Inflammatory macrophage treated with lipopolysaccharide for 4 hours (primary cell): Measurements from ENCODE around the gene VENTX.

Experiments used
- DNase-seq: peaks from one replicate; pipeline ENCODE4 v3.0.0-alpha.2; 2020

The VENTX gene

GRCh38 chr10:133238466-133238804, 780 bp downstream of the VENTX start:
- no peak for DNase-seq

GRCh38 chr10:133239990-133240389, 2.3 kb downstream of the VENTX start:
- no peak for DNase-seq

- DNase-seq, result no peak
Observed at GRCh38 chr10:133241501-133242205, 4.0 kb downstream of the VENTX start.

GRCh38 chr10:133242611-133243356, 5.1 kb downstream of the VENTX start:
- no peak for DNase-seq

- no peak for DNase-seq
Observed at GRCh38 chr10:133243593-133243992, 5.9 kb downstream of the VENTX start.

GRCh38 chr10:133245439-133246235, 8.0 kb downstream of the VENTX start:
- DNase-seq, result no peak

- DNase-seq, result no peak
Observed at GRCh38 chr10:133246236-133246626, 8.6 kb downstream of the VENTX start.

GRCh38 chr10:133247681-133248333, 10.2 kb downstream of the VENTX start:
- no peak for DNase-seq

GRCh38 chr10:133248334-133248715, 10.7 kb downstream of the VENTX start:
- DNase-seq, result no peak

GRCh38 chr10:133249094-133249780, 11.6 kb downstream of the VENTX start:
- DNase-seq, result no peak

- DNase-seq, result no peak
Observed at GRCh38 chr10:133249975-133250754, 12.5 kb downstream of the VENTX start.

GRCh38 chr10:133251388-133252222, 13.9 kb downstream of the VENTX start:
- no peak for DNase-seq

- no peak for DNase-seq
Observed at GRCh38 chr10:133252223-133252552, 14.5 kb downstream of the VENTX start.

- peak; percentile 74 for DNase-seq
Observed at GRCh38 chr10:133253361-133253955, 15.8 kb downstream of the VENTX start.

GRCh38 chr10:133254421-133255120, 16.9 kb downstream of the VENTX start:
- DNase-seq, result no peak

- no peak for DNase-seq
Observed at GRCh38 chr10:133255323-133255722, 17.7 kb downstream of the VENTX start.

- DNase-seq, result peak; percentile 63
Observed at GRCh38 chr10:133257489-133258065, 19.9 kb downstream of the VENTX start.

- DNase-seq, result peak; percentile 16
Observed at GRCh38 chr10:133258066-133258817, 20.6 kb downstream of the VENTX start.
